GM12878 (cell line): ENCODE data around the gene DLX5.

ENCODE experiments used
- POLR2A ChIP-seq: IDR thresholded peaks from 2 replicates; pipeline ENCODE4 v1.6.1; 2011; ENCODE audit warnings: low read depth, mild to moderate bottlenecking, low read length
- TF ChIP-seq, protein P1 (sequence below), 3 experiments: IDR thresholded peaks in 2 of 3; conservative IDR thresholded peaks in 1 of 3; 2 replicates each; pipeline ENCODE4 v1.5.1; 2011; ENCODE audit warnings: low read depth in 3 of 3, low read length in 3 of 3, mild to moderate bottlenecking in 3 of 3, control low read depth in 2 of 3, moderate library complexity in 2 of 3, inconsistent platforms in 1 of 3, mixed read lengths in 1 of 3; ENCODE audit not compliant: control insufficient read depth in 2 of 3, insufficient read depth in 1 of 3; ENCODE audit errors: extremely low read depth in 1 of 3

DNA sequence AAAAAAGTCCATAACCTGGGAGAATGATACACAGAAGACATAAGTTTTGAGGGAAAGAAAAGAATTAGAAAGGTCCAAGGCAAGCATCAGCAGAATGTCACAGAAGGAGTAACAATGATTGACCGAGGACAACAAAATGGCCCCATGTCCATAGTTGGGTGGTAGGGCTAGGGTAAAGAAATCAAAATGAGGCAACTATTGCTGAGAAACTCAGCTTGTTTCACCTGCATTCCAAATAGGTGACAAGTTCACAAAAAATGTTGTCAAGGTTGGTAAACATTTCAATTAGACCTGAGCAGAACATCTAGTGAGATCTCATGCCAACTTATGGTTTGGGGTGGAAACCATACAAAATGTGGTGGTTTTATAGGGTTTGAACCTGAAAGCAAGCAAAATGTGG lies 42.0 kb downstream of the DLX5 start:
- TF ChIP-seq POLR2A = no peak
- TF ChIP-seq, protein P1, sequence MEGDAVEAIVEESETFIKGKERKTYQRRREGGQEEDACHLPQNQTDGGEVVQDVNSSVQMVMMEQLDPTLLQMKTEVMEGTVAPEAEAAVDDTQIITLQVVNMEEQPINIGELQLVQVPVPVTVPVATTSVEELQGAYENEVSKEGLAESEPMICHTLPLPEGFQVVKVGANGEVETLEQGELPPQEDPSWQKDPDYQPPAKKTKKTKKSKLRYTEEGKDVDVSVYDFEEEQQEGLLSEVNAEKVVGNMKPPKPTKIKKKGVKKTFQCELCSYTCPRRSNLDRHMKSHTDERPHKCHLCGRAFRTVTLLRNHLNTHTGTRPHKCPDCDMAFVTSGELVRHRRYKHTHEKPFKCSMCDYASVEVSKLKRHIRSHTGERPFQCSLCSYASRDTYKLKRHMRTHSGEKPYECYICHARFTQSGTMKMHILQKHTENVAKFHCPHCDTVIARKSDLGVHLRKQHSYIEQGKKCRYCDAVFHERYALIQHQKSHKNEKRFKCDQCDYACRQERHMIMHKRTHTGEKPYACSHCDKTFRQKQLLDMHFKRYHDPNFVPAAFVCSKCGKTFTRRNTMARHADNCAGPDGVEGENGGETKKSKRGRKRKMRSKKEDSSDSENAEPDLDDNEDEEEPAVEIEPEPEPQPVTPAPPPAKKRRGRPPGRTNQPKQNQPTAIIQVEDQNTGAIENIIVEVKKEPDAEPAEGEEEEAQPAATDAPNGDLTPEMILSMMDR (IDR thresholded peaks at IDR 0.05 in 2 of 3, conservative IDR thresholded peaks at IDR 0.05 in 1 of 3; ENCODE audit: control insufficient read depth in 2 of 3, extremely low read depth in 1 of 3, insufficient read depth in 1 of 3, low read depth in 3 of 3, low read length in 3 of 3) = no peak
